GM19438 (cell line): ENCODE data around the gene CBLB.

ENCODE experiments used
- ATAC-seq: cut with Tn5 transposase; IDR thresholded peaks from one replicate; pipeline ENCODE4 v1.9.1; 2021; ENCODE audit warnings: low read depth; ENCODE audit not compliant: unreplicated experiment

Gene CBLB

GRCh38 chr3:105719791-105720190, 149.0 kb downstream of the CBLB start:
- ATAC-seq, result no peak

GRCh38 chr3:105715372-105715771, 153.4 kb downstream of the CBLB start:
- no peak for ATAC-seq

DNA sequence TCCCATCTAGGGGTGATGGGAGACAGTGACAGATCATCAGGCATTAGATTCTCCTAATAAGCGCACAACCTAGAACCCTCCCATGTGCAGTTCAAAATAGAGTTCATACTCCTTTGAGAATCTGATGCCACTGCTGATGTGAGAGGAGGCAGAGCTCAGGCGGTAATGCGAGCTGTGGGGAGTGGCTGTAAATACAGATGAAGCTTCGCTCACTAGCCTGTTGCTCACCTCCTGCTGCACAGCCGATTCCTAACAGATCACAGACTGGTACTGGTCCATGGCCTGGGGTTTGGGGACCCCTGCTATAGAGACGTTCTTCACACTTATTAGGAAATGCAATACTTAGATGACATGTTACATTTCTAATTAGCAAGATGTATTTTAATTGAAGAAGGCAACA, 154.4 kb downstream of the CBLB start:
- no peak for ATAC-seq

- no peak for ATAC-seq
Observed at GRCh38 chr3:105708980-105709379, 159.8 kb downstream of the CBLB start.

GRCh38 chr3:105707009-105707408, 161.8 kb downstream of the CBLB start:
- ATAC-seq, result no peak

- ATAC-seq, result no peak
Observed at GRCh38 chr3:105704726-105705410, 163.9 kb downstream of the CBLB start.

DNA sequence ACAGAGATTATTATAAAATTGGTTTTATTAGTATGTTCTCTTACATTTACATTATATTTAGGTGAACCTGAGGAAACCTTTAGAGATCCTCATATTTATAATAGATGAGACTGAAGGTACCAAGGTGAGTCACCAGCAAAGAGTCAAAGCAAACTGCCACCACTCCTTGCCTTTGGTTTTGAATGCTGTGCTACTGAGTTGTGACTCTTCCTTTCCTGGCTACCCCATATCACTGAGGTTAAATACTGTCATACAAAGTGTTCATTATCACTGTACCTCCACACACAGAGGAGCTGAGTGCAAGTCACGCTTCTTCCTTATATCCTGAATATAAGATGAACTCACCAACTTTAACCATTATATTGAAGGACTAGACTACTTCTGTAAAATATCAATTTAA, 168.2 kb downstream of the CBLB start:
- ATAC-seq, result no peak

GRCh38 chr3:105691633-105692032, 177.2 kb downstream of the CBLB start:
- no peak for ATAC-seq

GRCh38 chr3:105691053-105691452, 177.8 kb downstream of the CBLB start:
- ATAC-seq, result no peak

GRCh38 chr3:105688821-105689220, 180.0 kb downstream of the CBLB start:
- ATAC-seq, result no peak

GRCh38 chr3:105686278-105686897, 182.4 kb downstream of the CBLB start:
- ATAC-seq, result no peak

DNA sequence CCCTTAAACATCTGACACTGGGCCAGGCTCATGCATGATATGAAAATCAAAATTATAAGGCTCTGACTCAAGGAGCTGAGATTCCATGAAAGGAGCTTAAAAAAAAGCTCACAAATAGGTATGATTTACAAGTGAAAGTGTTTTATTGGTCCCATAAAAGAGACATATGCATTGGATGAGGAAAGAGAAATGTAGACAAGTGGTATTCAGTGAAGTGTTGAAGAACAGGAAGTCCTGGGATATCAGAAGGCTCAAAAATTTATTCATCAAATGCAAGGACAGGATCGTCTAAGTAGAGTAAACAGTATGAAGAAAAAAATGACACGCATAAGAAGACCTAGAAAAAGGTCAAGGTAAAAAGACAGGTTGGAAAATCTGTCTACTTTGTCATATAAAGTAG, 188.9 kb downstream of the CBLB start:
- no peak for ATAC-seq

DNA sequence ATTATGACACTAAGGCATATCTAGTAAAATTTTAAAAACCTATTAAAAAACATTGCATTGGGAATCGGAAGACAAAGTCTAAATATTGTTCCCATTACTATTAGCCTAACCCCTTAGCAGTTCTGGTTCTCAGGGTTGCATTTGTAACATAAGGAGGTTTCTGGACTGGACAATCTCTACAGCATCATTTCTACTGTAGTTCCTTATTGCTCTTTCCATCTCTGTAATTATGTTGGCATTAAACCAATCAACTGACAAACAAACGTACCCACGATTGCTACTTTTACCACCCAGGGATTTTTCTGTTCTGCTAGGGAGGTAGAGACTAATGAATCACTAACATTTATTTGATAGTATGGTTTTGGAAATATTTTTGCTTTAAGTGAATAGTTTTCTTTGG, 190.8 kb downstream of the CBLB start:
- ATAC-seq, result no peak

GRCh38 chr3:105676621-105677300, 192.1 kb downstream of the CBLB start:
- ATAC-seq, result no peak

GRCh38 chr3:105674437-105675065, 194.3 kb downstream of the CBLB start:
- ATAC-seq, result no peak

- ATAC-seq, result no peak
Observed at GRCh38 chr3:105672996-105673395, 195.8 kb downstream of the CBLB start.

DNA sequence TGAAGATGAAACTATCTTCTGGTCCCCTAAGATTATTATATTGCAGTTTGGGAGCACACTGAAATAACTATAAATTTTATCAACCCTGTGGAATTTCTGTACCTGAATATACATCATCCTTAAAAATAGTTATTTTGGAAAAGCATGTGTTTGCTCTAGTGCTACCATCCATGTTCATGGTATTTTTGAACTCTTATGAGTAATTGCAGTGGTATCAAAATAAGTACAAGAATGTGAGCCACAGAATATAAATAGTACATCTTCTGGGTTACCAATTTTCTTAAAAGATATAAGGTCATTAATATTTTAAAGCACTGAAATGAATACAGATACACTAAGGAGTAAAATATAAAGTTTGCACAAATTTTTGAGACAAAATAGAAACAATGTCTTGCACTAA, 206.5 kb downstream of the CBLB start:
- ATAC-seq, result no peak

- no peak for ATAC-seq
Observed at GRCh38 chr3:105661461-105661860, 207.4 kb downstream of the CBLB start.

DNA sequence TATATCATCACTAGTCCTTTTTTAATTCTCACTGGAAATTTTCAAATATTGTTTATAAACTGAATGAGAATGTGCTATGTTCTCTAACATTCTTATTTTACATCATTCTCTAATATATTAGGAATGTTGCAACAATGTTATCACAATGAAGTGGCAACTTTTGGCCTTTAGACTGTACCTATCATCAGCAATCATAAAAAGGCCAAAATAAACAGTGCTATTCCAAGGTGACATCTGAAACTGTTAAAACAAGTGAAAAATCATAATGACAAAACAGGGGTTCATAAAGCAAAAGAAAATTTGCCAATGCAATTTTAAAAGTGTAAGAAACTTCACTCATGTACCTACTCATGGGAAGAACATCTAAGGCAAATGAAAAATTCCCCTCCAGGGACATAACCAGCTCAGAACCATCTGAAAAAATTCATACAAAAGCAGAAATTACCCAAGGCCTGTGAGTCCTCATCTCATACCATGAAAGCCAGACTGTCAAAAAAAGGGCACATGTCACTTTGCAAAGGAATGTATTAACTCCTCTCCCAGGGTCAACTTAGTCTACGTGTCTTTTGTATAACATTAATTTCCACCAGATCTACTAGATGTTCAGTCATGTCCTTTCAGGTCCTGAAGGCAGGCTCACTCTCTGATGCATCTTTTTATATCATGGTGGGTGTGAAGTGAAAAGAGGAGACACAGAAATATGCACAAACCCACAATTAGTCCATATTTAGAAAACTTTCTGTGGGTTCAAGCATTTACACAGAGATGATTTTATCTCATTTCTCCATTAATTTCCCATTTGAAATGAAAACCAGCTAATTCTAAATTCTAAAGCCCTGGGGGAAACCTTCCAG, 211.9 kb downstream of the CBLB start:
- no peak for ATAC-seq

- no peak for ATAC-seq
Observed at GRCh38 chr3:105653868-105654267, 214.9 kb downstream of the CBLB start.

DNA sequence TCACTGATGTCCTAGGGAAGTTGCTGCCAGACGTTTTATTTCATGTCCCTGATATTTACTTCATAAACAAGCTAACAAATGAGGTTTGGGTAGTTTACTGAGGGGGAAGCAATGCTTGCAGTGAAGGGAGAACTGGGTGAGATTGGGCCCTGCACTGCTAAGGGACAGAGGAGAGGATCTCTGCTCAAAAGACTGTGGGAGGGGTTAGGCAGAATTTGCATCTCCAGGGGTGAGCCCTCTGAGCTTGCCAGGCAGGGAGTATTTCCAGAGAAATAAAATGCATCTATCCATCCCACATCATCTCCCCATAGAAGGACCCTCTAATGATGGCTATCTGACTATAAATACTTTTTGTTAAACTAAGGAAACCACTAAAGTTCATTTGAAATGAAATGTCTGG, 215.6 kb downstream of the CBLB start:
- ATAC-seq, result no peak
